ENCODE data around the gene DVL2. TPM values are rescaled to one million over a fixed set of nuclear protein-coding genes. Genes with fewer than 3 reads are reported as not detected.

DVL2 gene
- total RNA-seq, 1 experiment from 2014 or later = 67.3 TPM

DNA sequence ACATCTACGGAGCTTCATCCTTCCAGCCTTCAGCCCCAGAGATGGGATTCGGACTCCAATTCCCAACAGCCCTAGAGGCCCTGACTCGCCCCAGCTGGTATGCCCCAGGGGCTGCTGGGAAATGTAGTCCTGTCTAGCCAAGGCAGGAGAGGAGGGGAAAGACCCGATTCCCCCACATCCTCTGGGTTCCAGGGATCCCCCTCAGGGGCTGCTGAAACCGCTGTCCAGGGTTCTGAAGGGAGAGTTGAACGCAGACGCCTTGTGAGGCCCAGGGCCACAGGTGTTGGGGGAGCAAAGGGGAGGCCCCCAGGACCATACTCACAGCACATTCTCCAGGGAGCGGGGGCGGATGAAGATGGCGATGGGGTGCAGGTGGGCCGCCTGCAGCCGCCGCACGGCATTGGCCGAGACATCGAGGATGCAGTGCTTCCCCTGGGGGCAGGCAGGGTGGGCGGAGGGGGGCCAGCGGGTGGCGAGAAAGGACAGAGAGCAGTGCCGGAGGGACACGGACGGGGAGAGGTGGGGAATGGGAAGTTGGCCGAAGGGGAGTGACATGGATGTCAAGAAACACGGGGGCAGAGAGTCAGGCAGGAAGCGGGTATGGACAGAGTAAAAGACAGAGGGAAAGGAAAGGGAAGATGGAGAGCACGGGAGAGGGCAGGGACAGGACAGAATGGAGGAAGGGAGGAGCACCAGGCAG, 42.6 kb downstream of the DVL2 start (continued):
- TF ChIP-seq, protein P1, sequence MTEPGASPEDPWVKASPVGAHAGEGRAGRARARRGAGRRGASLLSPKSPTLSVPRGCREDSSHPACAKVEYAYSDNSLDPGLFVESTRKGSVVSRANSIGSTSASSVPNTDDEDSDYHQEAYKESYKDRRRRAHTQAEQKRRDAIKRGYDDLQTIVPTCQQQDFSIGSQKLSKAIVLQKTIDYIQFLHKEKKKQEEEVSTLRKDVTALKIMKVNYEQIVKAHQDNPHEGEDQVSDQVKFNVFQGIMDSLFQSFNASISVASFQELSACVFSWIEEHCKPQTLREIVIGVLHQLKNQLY (CRISPR knock-in tag; IDR thresholded peaks at IDR 0.05) = no peak
- TF ChIP-seq NFATC4 (CRISPR knock-in tag; IDR thresholded peaks at IDR 0.05) (no peak), CREM (CRISPR knock-in tag; IDR thresholded peaks at IDR 0.05) (no peak), TEAD1 (CRISPR knock-in tag; IDR thresholded peaks at IDR 0.05) (peak; percentile 49; the same call in 1 of the 2 replicates), NR2C2 (CRISPR knock-in tag; IDR thresholded peaks at IDR 0.05) (no peak), NFYB (CRISPR knock-in tag; conservative IDR thresholded peaks at IDR 0.05; ENCODE audit: low read depth) (no peak), GABPB1 (CRISPR knock-in tag; IDR thresholded peaks at IDR 0.05) (no peak), NR1H2 (CRISPR knock-in tag; IDR thresholded peaks at IDR 0.05) (no peak), FOXP1 (CRISPR knock-in tag; IDR thresholded peaks at IDR 0.05; ENCODE audit: borderline replicate concordance) (no peak), RELA (CRISPR knock-in tag; IDR thresholded peaks at IDR 0.05; ENCODE audit: borderline replicate concordance) (no peak), SMAD4 (CRISPR knock-in tag; IDR thresholded peaks at IDR 0.05) (peak; percentile 35; the same call in 1 of the 2 replicates), NR3C1 (CRISPR knock-in tag; conservative IDR thresholded peaks at IDR 0.05; ENCODE audit: low read depth) (0 out of 2 replicates have a peak, but pooled peaks have one; percentile 28), SOX15 (CRISPR knock-in tag; IDR thresholded peaks at IDR 0.05) (no peak), ZNF671 (CRISPR knock-in tag; IDR thresholded peaks at IDR 0.05) (no peak)
- TF ChIP-seq, protein P2, sequence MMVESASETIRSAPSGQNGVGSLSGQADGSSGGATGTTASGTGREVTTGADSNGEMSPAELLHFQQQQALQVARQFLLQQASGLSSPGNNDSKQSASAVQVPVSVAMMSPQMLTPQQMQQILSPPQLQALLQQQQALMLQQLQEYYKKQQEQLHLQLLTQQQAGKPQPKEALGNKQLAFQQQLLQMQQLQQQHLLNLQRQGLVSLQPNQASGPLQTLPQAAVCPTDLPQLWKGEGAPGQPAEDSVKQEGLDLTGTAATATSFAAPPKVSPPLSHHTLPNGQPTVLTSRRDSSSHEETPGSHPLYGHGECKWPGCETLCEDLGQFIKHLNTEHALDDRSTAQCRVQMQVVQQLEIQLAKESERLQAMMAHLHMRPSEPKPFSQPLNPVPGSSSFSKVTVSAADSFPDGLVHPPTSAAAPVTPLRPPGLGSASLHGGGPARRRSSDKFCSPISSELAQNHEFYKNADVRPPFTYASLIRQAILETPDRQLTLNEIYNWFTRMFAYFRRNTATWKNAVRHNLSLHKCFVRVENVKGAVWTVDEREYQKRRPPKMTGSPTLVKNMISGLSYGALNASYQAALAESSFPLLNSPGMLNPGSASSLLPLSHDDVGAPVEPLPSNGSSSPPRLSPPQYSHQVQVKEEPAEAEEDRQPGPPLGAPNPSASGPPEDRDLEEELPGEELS (CRISPR knock-in tag; IDR thresholded peaks at IDR 0.05) = no peak
- TF ChIP-seq, protein P3, sequence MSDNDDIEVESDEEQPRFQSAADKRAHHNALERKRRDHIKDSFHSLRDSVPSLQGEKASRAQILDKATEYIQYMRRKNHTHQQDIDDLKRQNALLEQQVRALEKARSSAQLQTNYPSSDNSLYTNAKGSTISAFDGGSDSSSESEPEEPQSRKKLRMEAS (CRISPR knock-in tag; IDR thresholded peaks at IDR 0.05) = no peak
- TF ChIP-seq, protein P4, sequence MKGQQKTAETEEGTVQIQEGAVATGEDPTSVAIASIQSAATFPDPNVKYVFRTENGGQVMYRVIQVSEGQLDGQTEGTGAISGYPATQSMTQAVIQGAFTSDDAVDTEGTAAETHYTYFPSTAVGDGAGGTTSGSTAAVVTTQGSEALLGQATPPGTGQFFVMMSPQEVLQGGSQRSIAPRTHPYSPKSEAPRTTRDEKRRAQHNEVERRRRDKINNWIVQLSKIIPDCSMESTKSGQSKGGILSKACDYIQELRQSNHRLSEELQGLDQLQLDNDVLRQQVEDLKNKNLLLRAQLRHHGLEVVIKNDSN (CRISPR knock-in tag; IDR thresholded peaks at IDR 0.05) = peak; percentile 91
- TF ChIP-seq, protein P5, sequence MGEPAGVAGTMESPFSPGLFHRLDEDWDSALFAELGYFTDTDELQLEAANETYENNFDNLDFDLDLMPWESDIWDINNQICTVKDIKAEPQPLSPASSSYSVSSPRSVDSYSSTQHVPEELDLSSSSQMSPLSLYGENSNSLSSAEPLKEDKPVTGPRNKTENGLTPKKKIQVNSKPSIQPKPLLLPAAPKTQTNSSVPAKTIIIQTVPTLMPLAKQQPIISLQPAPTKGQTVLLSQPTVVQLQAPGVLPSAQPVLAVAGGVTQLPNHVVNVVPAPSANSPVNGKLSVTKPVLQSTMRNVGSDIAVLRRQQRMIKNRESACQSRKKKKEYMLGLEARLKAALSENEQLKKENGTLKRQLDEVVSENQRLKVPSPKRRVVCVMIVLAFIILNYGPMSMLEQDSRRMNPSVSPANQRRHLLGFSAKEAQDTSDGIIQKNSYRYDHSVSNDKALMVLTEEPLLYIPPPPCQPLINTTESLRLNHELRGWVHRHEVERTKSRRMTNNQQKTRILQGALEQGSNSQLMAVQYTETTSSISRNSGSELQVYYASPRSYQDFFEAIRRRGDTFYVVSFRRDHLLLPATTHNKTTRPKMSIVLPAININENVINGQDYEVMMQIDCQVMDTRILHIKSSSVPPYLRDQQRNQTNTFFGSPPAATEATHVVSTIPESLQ (CRISPR knock-in tag; IDR thresholded peaks at IDR 0.05) = no peak
- TF ChIP-seq, protein P6, sequence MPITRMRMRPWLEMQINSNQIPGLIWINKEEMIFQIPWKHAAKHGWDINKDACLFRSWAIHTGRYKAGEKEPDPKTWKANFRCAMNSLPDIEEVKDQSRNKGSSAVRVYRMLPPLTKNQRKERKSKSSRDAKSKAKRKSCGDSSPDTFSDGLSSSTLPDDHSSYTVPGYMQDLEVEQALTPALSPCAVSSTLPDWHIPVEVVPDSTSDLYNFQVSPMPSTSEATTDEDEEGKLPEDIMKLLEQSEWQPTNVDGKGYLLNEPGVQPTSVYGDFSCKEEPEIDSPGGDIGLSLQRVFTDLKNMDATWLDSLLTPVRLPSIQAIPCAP (CRISPR knock-in tag; IDR thresholded peaks at IDR 0.05) = no peak
- TF ChIP-seq, protein P7, sequence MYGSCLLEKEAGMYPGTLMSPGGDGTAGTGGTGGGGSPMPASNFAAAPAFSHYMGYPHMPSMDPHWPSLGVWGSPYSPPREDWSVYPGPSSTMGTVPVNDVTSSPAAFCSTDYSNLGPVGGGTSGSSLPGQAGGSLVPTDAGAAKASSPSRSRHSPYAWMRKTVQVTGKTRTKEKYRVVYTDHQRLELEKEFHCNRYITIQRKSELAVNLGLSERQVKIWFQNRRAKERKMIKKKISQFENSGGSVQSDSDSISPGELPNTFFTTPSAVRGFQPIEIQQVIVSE (CRISPR knock-in tag; IDR thresholded peaks at IDR 0.05; ENCODE audit: borderline replicate concordance) = no peak
- TF ChIP-seq, protein P8, sequence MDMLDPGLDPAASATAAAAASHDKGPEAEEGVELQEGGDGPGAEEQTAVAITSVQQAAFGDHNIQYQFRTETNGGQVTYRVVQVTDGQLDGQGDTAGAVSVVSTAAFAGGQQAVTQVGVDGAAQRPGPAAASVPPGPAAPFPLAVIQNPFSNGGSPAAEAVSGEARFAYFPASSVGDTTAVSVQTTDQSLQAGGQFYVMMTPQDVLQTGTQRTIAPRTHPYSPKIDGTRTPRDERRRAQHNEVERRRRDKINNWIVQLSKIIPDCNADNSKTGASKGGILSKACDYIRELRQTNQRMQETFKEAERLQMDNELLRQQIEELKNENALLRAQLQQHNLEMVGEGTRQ (CRISPR knock-in tag; IDR thresholded peaks at IDR 0.05) = peak; percentile 90
